IMR-90 (cell line): ENCODE measurements around the gene CLIC5. TPM values are rescaled to one million over a fixed set of nuclear protein-coding genes. Genes with fewer than 3 reads are reported as not detected.

ENCODE experiments used
- ATAC-seq: fragments of 200-7000 bp; cut with Tn5 transposase; 2 replicates; pipeline ENCODE4 v1.9.1; 2020; ENCODE audit warnings: low read depth, mild to moderate bottlenecking, moderate library complexity
- BruUV-seq: library from RNA; stranded (reverse); fragments of 400-500 nt; replicated peaks from 2 replicates; lab custom pipeline; 2021; lab: Mats Ljungman, UMichigan
- CTCF ChIA-PET: fragments of 300-600 bp; formaldehyde crosslinking; extraction: SDS; loops from one replicate; lab custom pipeline; 2021; ENCODE audit warnings: antibody characterized with exemption; lab: Yijun Ruan, JAX
- POLR2A ChIA-PET: fragments of 300-600 bp; sonication (Branson Sonifier 250); formaldehyde crosslinking; loops from one replicate; lab custom pipeline; 2022; ENCODE audit warnings: antibody characterized with exemption; ENCODE audit not compliant: unreplicated experiment; lab: Charles Lee
- DNase-seq: peaks from one replicate; pipeline ENCODE4 v3.0.0; 2013
- H2AFZ ChIP-seq: replicated peaks from 2 replicates; pipeline ENCODE3; 2013; ENCODE audit warnings: low read length, mild to moderate bottlenecking; ENCODE audit not compliant: poor library complexity
- H2AK5ac ChIP-seq: 2 replicates; pipeline ENCODE4 v1.6.1; 2013; ENCODE audit warnings: low read depth, low read length, inconsistent platforms
- H2AK9ac ChIP-seq: replicated peaks from 2 replicates; pipeline ENCODE3; 2013; ENCODE audit warnings: mild to moderate bottlenecking, low read depth, low read length, moderate library complexity; ENCODE audit not compliant: poor library complexity
- H2BK120ac ChIP-seq: 2 replicates; pipeline ENCODE4 v1.6.1; 2013; ENCODE audit warnings: low read depth, low read length, inconsistent platforms
- H2BK15ac ChIP-seq: 3 replicates; pipeline ENCODE4 v1.6.1; 2013; ENCODE audit warnings: low read depth, low read length, inconsistent platforms
- H2BK20ac ChIP-seq: 2 replicates; pipeline ENCODE4 v1.6.1; 2013; ENCODE audit warnings: low read depth, mild to moderate bottlenecking, inconsistent platforms, low read length, moderate library complexity
- H2BK5ac ChIP-seq: 2 replicates; pipeline ENCODE4 v1.6.1; 2013; ENCODE audit warnings: mild to moderate bottlenecking, low read depth, low read length, inconsistent platforms; ENCODE audit not compliant: poor library complexity, severe bottlenecking
- H3K14ac ChIP-seq: replicated peaks from 2 replicates; pipeline ENCODE4 v1.6.1; 2013; ENCODE audit warnings: low read depth, low read length, inconsistent platforms
- H3K18ac ChIP-seq: 2 replicates; pipeline ENCODE4 v1.6.1; 2013; ENCODE audit warnings: low read depth, low read length, control low read depth
- H3K23ac ChIP-seq: 2 replicates; pipeline ENCODE4 v1.6.1; 2013; ENCODE audit warnings: low read depth, low read length, inconsistent platforms
- H3K27ac ChIP-seq: 2 replicates; pipeline ENCODE4 v1.5.1; 2013; ENCODE audit warnings: mild to moderate bottlenecking, control low read depth, low read length; ENCODE audit not compliant: insufficient read depth
- H3K27me3 ChIP-seq: 2 replicates; pipeline ENCODE4 v1.6.1; 2013; ENCODE audit warnings: low read length; ENCODE audit not compliant: control insufficient read depth, insufficient read depth
- H3K36me3 ChIP-seq: 2 replicates; pipeline ENCODE4 v1.6.1; 2013; ENCODE audit warnings: low read length, mixed read lengths; ENCODE audit not compliant: control insufficient read depth, insufficient read depth
- H3K4ac ChIP-seq: 2 replicates; pipeline ENCODE4 v1.6.1; 2013; ENCODE audit warnings: low read depth, low read length, inconsistent platforms
- H3K4me1 ChIP-seq: 2 replicates; pipeline ENCODE4 v1.6.1; 2013; ENCODE audit warnings: low read length, mixed read lengths; ENCODE audit not compliant: control insufficient read depth, insufficient read depth
- H3K4me2 ChIP-seq: 2 replicates; pipeline ENCODE4 v1.6.1; 2013; ENCODE audit warnings: low read depth, mild to moderate bottlenecking, control low read depth, low read length, moderate library complexity
- H3K4me3 ChIP-seq: 2 replicates; pipeline ENCODE4 v1.5.1; 2013; ENCODE audit warnings: low read depth, mild to moderate bottlenecking, control low read depth, low read length, moderate library complexity; ENCODE audit not compliant: insufficient read depth
- H3K56ac ChIP-seq: 2 replicates; pipeline ENCODE4 v1.6.1; 2013; ENCODE audit warnings: low read length, inconsistent platforms; ENCODE audit not compliant: insufficient read depth; ENCODE audit errors: extremely low read depth
- H3K79me1 ChIP-seq, 2 experiments: 2 replicates each; pipeline ENCODE4 v1.6.1; 2013; ENCODE audit warnings: low read length in 2 of 2, inconsistent platforms in 1 of 2, low read depth in 1 of 2
- H3K9ac ChIP-seq: 2 replicates; pipeline ENCODE4 v1.6.1; 2013; ENCODE audit warnings: low read depth, low read length, control low read depth
- H3K9me1 ChIP-seq: 2 replicates; pipeline ENCODE4 v1.6.1; 2013; ENCODE audit warnings: low read length, inconsistent platforms; ENCODE audit not compliant: insufficient read depth
- H3K9me3 ChIP-seq: 2 replicates; pipeline ENCODE4 v1.6.1; 2013; ENCODE audit warnings: low read length; ENCODE audit not compliant: control insufficient read depth, insufficient read depth
- H4K20me1 ChIP-seq: 2 replicates; pipeline ENCODE4 v1.6.1; 2013; ENCODE audit warnings: low read length, inconsistent platforms; ENCODE audit not compliant: insufficient read depth
- H4K5ac ChIP-seq: 2 replicates; pipeline ENCODE4 v1.6.1; 2013; ENCODE audit warnings: mild to moderate bottlenecking, low read depth, low read length, control low read depth
- H4K8ac ChIP-seq, 2 experiments: 2 replicates each; pipeline ENCODE4 v1.6.1; 2013; ENCODE audit warnings: low read depth in 2 of 2, low read length in 2 of 2, control low read depth in 1 of 2, inconsistent platforms in 1 of 2
- H4K91ac ChIP-seq: 2 replicates; pipeline ENCODE4 v1.6.1; 2013; ENCODE audit warnings: low read depth, low read length, inconsistent platforms; ENCODE audit not compliant: insufficient read depth
- BHLHE40 ChIP-seq: fragments of 150-350 bp; IDR thresholded peaks from 2 replicates; pipeline ENCODE4 v1.6.1; 2016; ENCODE audit warnings: mild to moderate bottlenecking, low read depth, low read length
- CEBPB ChIP-seq: IDR thresholded peaks from 2 replicates; pipeline ENCODE4 v1.6.1; 2012; ENCODE audit warnings: low read depth, low read length, improper control_type of control experiment
- CHD1 ChIP-seq: IDR thresholded peaks from 2 replicates; pipeline ENCODE4 v1.6.1; 2012; ENCODE audit warnings: low read depth, low read length, improper control_type of control experiment
- CTCF ChIP-seq: conservative IDR thresholded peaks from 2 replicates; pipeline ENCODE4 v1.5.1; 2012; ENCODE audit warnings: mild to moderate bottlenecking, low read depth, low read length, improper control_type of control experiment
- FOS ChIP-seq: fragments of 150-350 bp; IDR thresholded peaks from 2 replicates; pipeline ENCODE4 v1.6.1; 2016; ENCODE audit warnings: low read depth, low read length
- MAFK ChIP-seq: IDR thresholded peaks from 2 replicates; pipeline ENCODE4 v1.6.1; 2012; ENCODE audit warnings: low read depth, low read length, improper control_type of control experiment
- MAZ ChIP-seq: IDR thresholded peaks from 2 replicates; pipeline ENCODE4 v1.6.1; 2012; ENCODE audit warnings: low read depth, mild to moderate bottlenecking, low read length, improper control_type of control experiment, moderate library complexity, borderline replicate concordance
- MXI1 ChIP-seq: IDR thresholded peaks from 2 replicates; pipeline ENCODE4 v1.6.1; 2012; ENCODE audit warnings: low read depth, mild to moderate bottlenecking, low read length, moderate library complexity, borderline replicate concordance
- NFE2L2 ChIP-seq: fragments of 150-350 bp; IDR thresholded peaks from 2 replicates; pipeline ENCODE4 v1.6.1; 2016; ENCODE audit warnings: low read depth, mild to moderate bottlenecking, low read length
- POLR2A ChIP-seq: IDR thresholded peaks from 2 replicates; pipeline ENCODE4 v1.6.1; 2012; ENCODE audit warnings: mild to moderate bottlenecking, low read depth, low read length
- RAD21 ChIP-seq: IDR thresholded peaks from 2 replicates; pipeline ENCODE4 v1.6.1; 2012; ENCODE audit warnings: low read length, improper control_type of control experiment
- RCOR1 ChIP-seq: IDR thresholded peaks from 2 replicates; pipeline ENCODE4 v1.6.1; 2012; ENCODE audit warnings: mild to moderate bottlenecking, low read length, improper control_type of control experiment; ENCODE audit not compliant: insufficient replicate concordance
- RFX5 ChIP-seq: IDR thresholded peaks from 2 replicates; pipeline ENCODE4 v1.8.0; 2012; ENCODE audit warnings: low read depth, mild to moderate bottlenecking, low read length, moderate library complexity
- dilution Hi-C: fragments of 300-500 bp; cut with HindIII; formaldehyde crosslinking; loops from one replicate; pipeline ENCODE4 v1.14.3; 2018; ENCODE audit warnings: low sequenced_read_pairs; ENCODE audit not compliant: unreplicated experiment
- in situ Hi-C: fragments of 300-500 bp; cut with MboI; formaldehyde crosslinking; loops from 3 replicates; pipeline ENCODE4 v1.14.3; 2019; ENCODE audit warnings: low sequenced_read_pairs, inconsistent platforms, mixed read lengths
- intact Hi-C: fragments of 100-400 bp; cut with micrococcal nuclease; formaldehyde crosslinking; loops from 2 replicates; pipeline ENCODE4 v1.10.0; 2022
- polyA plus RNA-seq, 3 experiments: library from polyadenylated mRNA; depleted of rRNA; stranded (reverse); fragments of >200 nt; gene quantifications; 2 replicates each; pipeline ENCODE4 v1.2.3, GENCODE V29; 2012; ENCODE audit warnings: low replicate concordance in 1 of 3
- total RNA-seq: library from RNA; depleted of rRNA; stranded (reverse); fragments of >200 nt; gene quantifications from 2 replicates; pipeline ENCODE4 v1.2.3, GENCODE V29; 2012
- TF ChIP-seq, protein P1 (sequence below): fragments of 150-350 bp; IDR thresholded peaks from 2 replicates; pipeline ENCODE4 v1.6.1; 2017; ENCODE audit warnings: mild to moderate bottlenecking, antibody characterized with exemption, low read length, low read depth

CLIC5 gene
- total and polyA plus RNA-seq, 2 of the 4 experiments (the other 2 are of a cell fraction), result not detected

DNA sequence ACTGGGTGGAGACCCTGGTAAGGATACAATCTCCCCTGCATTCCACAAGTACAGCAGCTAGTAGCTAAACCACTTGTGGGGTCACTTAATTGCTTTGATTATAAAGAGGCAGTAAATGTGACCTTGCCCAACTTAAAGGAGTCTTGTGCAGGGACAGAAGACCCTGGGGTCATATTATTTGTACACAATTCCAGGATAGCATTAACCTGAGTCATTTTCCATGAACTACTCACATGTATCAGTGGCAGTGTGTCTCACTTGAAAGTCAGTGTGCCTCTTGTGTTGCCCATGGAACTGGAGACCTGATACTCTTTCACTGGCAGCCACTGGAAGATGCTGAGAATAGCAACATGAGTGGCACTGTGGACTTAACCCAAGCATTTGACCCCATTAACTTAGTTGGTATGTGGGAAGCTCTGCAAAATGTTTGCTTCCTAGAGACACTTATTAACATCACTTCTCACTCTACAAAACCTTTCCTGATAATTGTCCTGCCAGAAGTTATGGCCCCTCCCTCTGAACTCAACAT is 28.9 kb downstream of the CLIC5 start:
- no peak for DNase-seq
- H3K9ac ChIP-seq, result no peak overlapping the region
- no peak overlapping the region for H3K4ac ChIP-seq
- ChIA-PET POLR2A (no interaction called here), CTCF (no interaction called here)
- no peak overlapping the region for H2AFZ ChIP-seq
- H4K5ac ChIP-seq, result no peak overlapping the region
- dilution Hi-C loops (no loop called here), intact Hi-C loops (no loop called here), in situ Hi-C loops (no loop called here)
- no peaks in the 10 kb centered on the region for H3K4me1 ChIP-seq
- H3K27me3 ChIP-seq, result no peaks in the 10 kb centered on the region
- no peak overlapping the region for H2BK120ac ChIP-seq
- H2BK5ac ChIP-seq, result no peak overlapping the region
- H3K14ac ChIP-seq, result no peak overlapping the region
- no peak overlapping the region for H3K4me3 ChIP-seq
- H3K56ac ChIP-seq, result no peak overlapping the region
- H2AK9ac ChIP-seq, result no peak overlapping the region
- H2BK20ac ChIP-seq, result no peak overlapping the region
- no peak overlapping the region for H4K8ac ChIP-seq
- H4K20me1 ChIP-seq, result no peaks in the 10 kb centered on the region
- H3K18ac ChIP-seq, result no peak overlapping the region
- BruUV-seq, result no TSS peak
- no peaks in the 10 kb centered on the region for H3K36me3 ChIP-seq
- no peaks in the 10 kb centered on the region for H3K9me3 ChIP-seq
- no peak overlapping the region for H3K23ac ChIP-seq
- H2BK15ac ChIP-seq, result no peak overlapping the region
- H3K79me1 ChIP-seq, result no peaks in the 10 kb centered on the region
- no peak overlapping the region for H4K91ac ChIP-seq
- no peak overlapping the region for H2AK5ac ChIP-seq
- ATAC-seq, result no peak
- TF ChIP-seq MXI1 (no peak), CEBPB (no peak), MAFK (no peak), MAZ (no peak), NFE2L2 (no peak), RAD21 (no peak), FOS (no peak), BHLHE40 (no peak), RFX5 (no peak), POLR2A (no peak), RCOR1 (no peak), CTCF (no peak), CHD1 (no peak)
- TF ChIP-seq, protein P1, sequence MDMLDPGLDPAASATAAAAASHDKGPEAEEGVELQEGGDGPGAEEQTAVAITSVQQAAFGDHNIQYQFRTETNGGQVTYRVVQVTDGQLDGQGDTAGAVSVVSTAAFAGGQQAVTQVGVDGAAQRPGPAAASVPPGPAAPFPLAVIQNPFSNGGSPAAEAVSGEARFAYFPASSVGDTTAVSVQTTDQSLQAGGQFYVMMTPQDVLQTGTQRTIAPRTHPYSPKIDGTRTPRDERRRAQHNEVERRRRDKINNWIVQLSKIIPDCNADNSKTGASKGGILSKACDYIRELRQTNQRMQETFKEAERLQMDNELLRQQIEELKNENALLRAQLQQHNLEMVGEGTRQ, result no peak
- no peak overlapping the region for H3K27ac ChIP-seq
- no peak overlapping the region for H3K4me2 ChIP-seq
- H3K9me1 ChIP-seq, result no peaks in the 10 kb centered on the region
